Muscle layer of colon (tissue), 2 donors: ENCODE results near the gene SMG7.

Experiments
- H3K27ac ChIP-seq: one replicate; pipeline ENCODE4 v1.7.0; 2013; ENCODE audit warnings: low read depth, mild to moderate bottlenecking, low read length, moderate library complexity
- H3K27me3 ChIP-seq, 2 donors: one replicate each; pipeline ENCODE4 v1.7.0; 2013; ENCODE audit warnings: low read length in 2 of 2, mild to moderate bottlenecking in 2 of 2; ENCODE audit not compliant: insufficient read depth in 2 of 2, control insufficient read depth in 1 of 2
- H3K36me3 ChIP-seq: one replicate; pipeline ENCODE4 v1.7.0; 2013; ENCODE audit warnings: mild to moderate bottlenecking, low read length; ENCODE audit not compliant: insufficient read depth
- H3K4me1 ChIP-seq: one replicate; pipeline ENCODE4 v1.7.0; 2013; ENCODE audit warnings: mild to moderate bottlenecking, low read length; ENCODE audit not compliant: insufficient read depth
- H3K4me3 ChIP-seq, 2 donors: one replicate each; pipeline ENCODE4 v1.7.0; 2013; ENCODE audit warnings: low read length in 2 of 2, low read depth in 1 of 2, mild to moderate bottlenecking in 1 of 2, moderate library complexity in 1 of 2
- H3K9ac ChIP-seq: one replicate; pipeline ENCODE4 v1.7.0; 2013; ENCODE audit warnings: low read length
- H3K9me3 ChIP-seq: one replicate; pipeline ENCODE4 v1.7.0; 2013; ENCODE audit warnings: mild to moderate bottlenecking, low read length
- donor health status: abdominal sarcoma.
- donor health status: Adenocarcinoma of cecum.

The SMG7 gene

DNA sequence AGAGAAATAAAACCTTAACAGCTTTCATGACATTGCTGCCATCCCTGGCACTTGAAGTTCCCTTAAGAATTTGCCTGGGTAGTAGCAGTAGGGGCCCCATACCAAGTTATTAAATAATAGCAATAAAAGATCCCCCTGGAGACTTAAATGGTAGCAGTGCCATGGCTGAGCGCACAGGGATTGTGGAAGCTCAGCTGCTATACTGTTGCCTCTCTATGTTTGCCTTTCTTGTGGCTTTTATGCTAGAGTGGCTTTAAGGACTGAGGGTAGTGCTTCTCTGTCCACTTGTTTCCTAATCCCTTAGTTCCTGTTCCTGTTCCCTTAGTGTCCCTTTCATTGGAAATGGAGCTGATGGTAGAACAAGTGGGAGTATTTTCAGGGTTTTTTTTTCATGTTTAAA lies 75.8 kb downstream of the SMG7 start:
- Histone ChIP-seq H3K36me3 (peaks cover 74% of the 10 kb centered on the region), H3K4me1 (no peaks in the 10 kb centered on the region), H3K27ac (no peak overlapping the region), H3K9ac (no peak overlapping the region), H3K9me3 (no peaks in the 10 kb centered on the region), H3K4me3 (no peak overlapping the region), H3K27me3 (no peaks in the 10 kb centered on the region)

- Histone ChIP-seq H3K9ac (no peak overlapping the region), H3K36me3 (peaks cover 61% of the 10 kb centered on the region), H3K4me3 (no peak overlapping the region), H3K4me1 (no peaks in the 10 kb centered on the region), H3K27me3 (no peaks in the 10 kb centered on the region), H3K9me3 (no peaks in the 10 kb centered on the region), H3K27ac (no peak overlapping the region)
Observed at GRCh38 chr1:183550915-183551314, 78.6 kb downstream of the SMG7 start.

- H3K27me3 ChIP-seq = no peaks in the 10 kb centered on the region
- no peak overlapping the region for H3K27ac ChIP-seq
- H3K9ac ChIP-seq = no peak overlapping the region
- no peaks in the 10 kb centered on the region for H3K9me3 ChIP-seq
- H3K4me1 ChIP-seq = no peaks in the 10 kb centered on the region
- H3K36me3 ChIP-seq = peaks cover 50% of the 10 kb centered on the region
- H3K4me3 ChIP-seq = no peak overlapping the region
Observed at GRCh38 chr1:183551924-183552323, 79.6 kb downstream of the SMG7 start.

GRCh38 chr1:183552441-183552840 lies 80.1 kb downstream of the SMG7 start:
- Histone ChIP-seq H3K27me3 (no peaks in the 10 kb centered on the region), H3K4me1 (no peaks in the 10 kb centered on the region), H3K9ac (no peak overlapping the region), H3K4me3 (no peak overlapping the region), H3K9me3 (no peaks in the 10 kb centered on the region), H3K27ac (no peak overlapping the region), H3K36me3 (peaks cover 45% of the 10 kb centered on the region)

GRCh38 chr1:183552891-183553290 lies 80.6 kb downstream of the SMG7 start:
- Histone ChIP-seq H3K9me3 (no peaks in the 10 kb centered on the region), H3K27ac (no peak overlapping the region), H3K27me3 (no peaks in the 10 kb centered on the region), H3K4me1 (no peaks in the 10 kb centered on the region), H3K9ac (no peak overlapping the region), H3K36me3 (peaks cover 45% of the 10 kb centered on the region), H3K4me3 (no peak overlapping the region)

- no peak overlapping the region for H3K9ac ChIP-seq
- H3K27me3 ChIP-seq = no peaks in the 10 kb centered on the region
- peaks cover 41% of the 10 kb centered on the region for H3K36me3 ChIP-seq
- no peaks in the 10 kb centered on the region for H3K9me3 ChIP-seq
- H3K27ac ChIP-seq = no peak overlapping the region
- no peaks in the 10 kb centered on the region for H3K4me1 ChIP-seq
- no peak overlapping the region for H3K4me3 ChIP-seq
Observed at GRCh38 chr1:183553331-183553730, 81.0 kb downstream of the SMG7 start.

DNA sequence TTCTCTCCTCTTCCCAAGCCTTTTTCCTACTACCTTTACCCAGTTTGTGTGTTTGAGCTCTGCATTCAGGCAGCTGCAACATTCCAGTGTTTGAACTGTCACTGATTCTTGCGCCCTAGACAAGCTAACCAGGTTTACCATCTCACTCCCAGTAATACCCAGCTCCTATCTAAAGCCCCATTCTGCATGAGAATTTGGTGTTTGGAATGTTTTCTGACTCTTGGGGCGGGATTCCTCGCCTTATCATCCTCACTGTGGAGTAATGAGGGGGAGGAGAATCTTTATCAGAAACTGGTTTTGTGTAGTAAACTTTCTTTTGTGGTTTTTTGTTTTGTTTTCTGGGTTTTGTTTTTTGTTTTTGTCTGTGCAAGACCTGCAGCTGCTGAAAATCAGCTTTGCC lies 81.5 kb downstream of the SMG7 start:
- no peaks in the 10 kb centered on the region for H3K4me1 ChIP-seq
- no peak overlapping the region for H3K4me3 ChIP-seq
- H3K27me3 ChIP-seq = no peaks in the 10 kb centered on the region
- no peaks in the 10 kb centered on the region for H3K9me3 ChIP-seq
- H3K27ac ChIP-seq = no peak overlapping the region
- H3K9ac ChIP-seq = no peak overlapping the region
- peaks cover 37% of the 10 kb centered on the region for H3K36me3 ChIP-seq

GRCh38 chr1:183554577-183554976 lies 82.3 kb downstream of the SMG7 start:
- no peak overlapping the region for H3K27ac ChIP-seq
- H3K36me3 ChIP-seq = peaks cover 35% of the 10 kb centered on the region
- H3K4me1 ChIP-seq = no peaks in the 10 kb centered on the region

DNA sequence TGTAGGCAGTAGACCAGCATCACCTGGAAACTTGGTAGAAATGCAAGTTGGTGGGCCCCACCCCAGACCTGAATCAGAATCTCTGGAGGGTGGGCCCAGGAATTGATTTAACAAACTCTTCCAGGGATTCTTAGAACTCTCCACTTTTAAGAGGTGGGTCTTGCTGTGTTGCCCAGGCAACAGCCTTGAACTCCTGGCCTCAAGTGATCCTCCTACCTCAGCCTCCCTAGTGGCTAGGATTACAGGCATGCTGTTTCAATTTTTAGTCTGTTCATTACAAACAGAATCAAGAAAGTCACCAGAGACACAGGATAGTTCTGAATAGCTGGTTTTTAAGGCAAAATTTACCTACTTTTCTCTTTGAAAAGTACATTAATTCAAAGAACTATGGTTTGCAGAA lies 86.8 kb downstream of the SMG7 start:
- H3K9ac ChIP-seq = no peak overlapping the region

More at GRCh38 chr1:183554577-183554976, 82.3 kb downstream of the SMG7 start:
- Histone ChIP-seq H3K9ac (no peak overlapping the region), H3K9me3 (no peaks in the 10 kb centered on the region), H3K4me3 (no peak overlapping the region), H3K27me3 (no peaks in the 10 kb centered on the region)

DNA sequence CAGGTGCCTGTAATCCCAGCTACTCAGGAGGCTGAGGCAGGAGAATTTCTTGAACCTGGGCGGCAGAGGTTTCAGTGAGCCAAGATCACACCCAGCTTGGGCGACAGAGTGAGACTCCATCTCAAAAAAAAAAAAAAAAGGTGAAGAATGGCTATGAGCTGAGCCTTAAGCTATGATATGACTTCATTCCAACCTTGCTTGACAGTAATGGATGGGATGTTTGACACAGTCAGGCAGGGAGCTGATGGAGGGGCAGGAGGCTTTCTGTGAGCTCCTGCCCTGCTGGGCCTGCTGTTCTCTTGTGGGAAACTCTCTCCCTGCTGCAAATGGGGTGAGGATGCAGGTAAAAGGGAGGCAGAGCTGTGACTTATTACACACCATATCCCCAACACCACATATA lies 90.4 kb downstream of the SMG7 start:
- H3K36me3 ChIP-seq = no peaks in the 10 kb centered on the region

More for the DNA sequence above, 86.8 kb downstream of the SMG7 start:
- Histone ChIP-seq H3K27me3 (no peaks in the 10 kb centered on the region), H3K9me3 (no peaks in the 10 kb centered on the region), H3K4me3 (no peak overlapping the region), H3K4me1 (no peaks in the 10 kb centered on the region), H3K27ac (no peak overlapping the region), H3K36me3 (peaks cover 7% of the 10 kb centered on the region)

DNA sequence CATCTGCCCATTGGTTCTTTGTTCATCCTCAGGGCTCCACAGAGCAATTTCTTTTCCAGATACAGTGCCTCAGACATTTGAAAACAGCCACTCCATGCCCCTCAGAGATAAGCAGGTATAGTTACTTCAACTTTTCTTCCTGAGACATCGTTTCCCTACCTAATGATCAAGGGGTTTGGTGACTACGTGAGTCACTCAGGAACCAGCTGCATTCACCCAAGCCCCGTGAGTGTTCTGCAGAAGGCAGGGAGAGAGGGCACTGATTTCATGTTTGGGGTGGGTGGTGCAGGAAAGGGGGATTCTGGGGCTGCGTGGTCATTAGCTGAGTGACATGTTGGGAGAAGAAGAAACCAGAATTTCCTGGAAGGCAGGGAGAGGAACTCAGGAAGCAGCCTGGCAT lies 93.0 kb downstream of the SMG7 start:
- Histone ChIP-seq H3K4me1 (peaks cover 6% of the 10 kb centered on the region), H3K4me3 (no peak overlapping the region), H3K9me3 (no peaks in the 10 kb centered on the region), H3K9ac (no peak overlapping the region), H3K27me3 (no peaks in the 10 kb centered on the region), H3K36me3 (no peaks in the 10 kb centered on the region), H3K27ac (no peak overlapping the region)

More for the DNA sequence above, 90.4 kb downstream of the SMG7 start:
- no peak overlapping the region for H3K27ac ChIP-seq
- H3K9ac ChIP-seq = no peak overlapping the region
- H3K9me3 ChIP-seq = no peaks in the 10 kb centered on the region
- peaks cover 6% of the 10 kb centered on the region for H3K4me1 ChIP-seq
- no peaks in the 10 kb centered on the region for H3K27me3 ChIP-seq
- no peak overlapping the region for H3K4me3 ChIP-seq

DNA sequence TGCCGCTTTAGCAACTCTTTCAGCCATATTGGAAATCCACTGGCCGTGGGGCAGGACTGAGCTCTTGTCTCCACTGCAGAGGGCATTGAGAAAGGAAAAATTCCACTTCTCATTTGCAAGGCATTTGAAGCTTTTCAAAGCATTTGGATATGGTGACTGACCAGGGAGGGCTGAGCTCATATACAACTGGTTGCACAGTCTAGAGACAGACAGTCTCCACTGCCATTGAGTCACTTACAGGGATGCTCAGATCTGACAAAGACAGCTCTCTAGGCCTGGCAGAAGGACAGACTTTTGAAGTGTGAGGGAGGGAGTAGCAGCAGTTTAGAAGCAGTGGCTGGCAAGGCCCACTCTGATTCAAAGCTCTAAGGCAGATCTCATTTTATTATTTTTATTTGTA lies 93.7 kb downstream of the SMG7 start:
- Histone ChIP-seq H3K4me1 (peaks cover 6% of the 10 kb centered on the region), H3K36me3 (no peaks in the 10 kb centered on the region), H3K9me3 (no peaks in the 10 kb centered on the region), H3K27ac (no peak overlapping the region), H3K4me3 (no peak overlapping the region), H3K27me3 (no peaks in the 10 kb centered on the region), H3K9ac (no peak overlapping the region)
